ENCODE measurements around the gene MSH4. TPM values are rescaled to one million over a fixed set of nuclear protein-coding genes. Genes with fewer than 3 reads are reported as not detected.
"Not testable (repeated sequence)": the region's sequence is repeated elsewhere in the genome, so short reads cannot be mapped to it uniquely, and the experiment has no call there.

MSH4 gene
- total RNA-seq, 8 experiments from 2014 or later: 0.11 to 0.51 (median 0.22) TPM

DNA sequence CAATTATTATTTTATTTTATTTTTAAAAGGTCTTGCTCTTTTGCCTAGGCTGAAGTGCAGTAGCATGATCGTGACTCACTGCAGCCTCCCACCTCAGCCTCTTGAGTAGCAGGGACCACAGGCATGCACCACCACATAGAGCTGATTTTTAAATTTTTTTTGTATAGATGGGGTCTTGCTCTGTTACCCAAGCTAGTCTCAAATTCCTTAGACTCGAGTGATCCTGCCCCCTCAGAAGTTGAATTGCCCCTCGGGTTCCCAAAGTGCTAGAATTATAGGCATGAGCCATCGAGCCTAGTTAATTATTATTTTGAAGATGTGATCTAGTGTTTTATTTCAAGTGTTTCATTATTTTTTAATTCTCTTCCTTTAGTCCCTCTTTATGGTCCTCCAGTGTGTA is 12.2 kb downstream of the MSH4 start:
- H3K4me1 ChIP-seq (replicated peaks in 1 of 2): no peaks in the 10 kb centered on the region
- WGBS, 10 experiments: 55 to 88% (median 75%) methylated on average over 2 to 4 of the region's 4 CpGs
- in situ Hi-C loops (cut with MboI; ENCODE audit: low pct_unique_long_range_greater_than_20kb in 2 of 9, low sequenced_read_pairs in 9 of 9, unreplicated experiment in 9 of 9): no loop called here
- ATAC-seq (replicated peaks in 6 of 8): no peak
- no peak overlapping the region for H3K4me3 ChIP-seq
- H3K27ac ChIP-seq: no peak overlapping the region

DNA sequence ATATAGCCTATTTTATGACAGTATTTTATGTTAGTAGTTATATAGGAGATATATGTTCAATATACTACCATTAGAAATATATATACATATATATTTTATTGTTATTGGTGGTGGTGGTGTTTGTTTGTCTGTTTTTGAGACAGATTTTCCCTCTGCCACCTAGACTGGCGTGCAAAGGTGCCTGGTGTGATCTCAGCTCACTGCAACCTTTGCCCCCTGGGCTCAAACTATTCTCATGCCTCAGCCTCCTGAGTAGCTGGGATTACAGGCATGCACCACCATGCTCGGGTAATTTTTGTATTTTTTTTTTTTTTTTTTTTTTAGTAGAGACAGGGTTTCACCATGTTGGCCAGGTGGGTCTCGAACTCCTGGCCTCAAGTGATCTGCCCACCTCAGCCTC is 13.4 kb downstream of the MSH4 start:
- H3K27ac ChIP-seq; H3K4me3 ChIP-seq; ATAC-seq (replicated peaks in 6 of 8); in situ Hi-C loops (cut with MboI; ENCODE audit: low pct_unique_long_range_greater_than_20kb in 2 of 9, low sequenced_read_pairs in 9 of 9, unreplicated experiment in 9 of 9); H3K4me1 ChIP-seq (replicated peaks in 1 of 2): not testable (repeated sequence)
- WGBS, 10 experiments: 40 to 91% (median 80%) methylated on average over 1 to 3 of the region's 3 CpGs; no CpG with 5 or more reads in 1 of the 10 experiments

DNA sequence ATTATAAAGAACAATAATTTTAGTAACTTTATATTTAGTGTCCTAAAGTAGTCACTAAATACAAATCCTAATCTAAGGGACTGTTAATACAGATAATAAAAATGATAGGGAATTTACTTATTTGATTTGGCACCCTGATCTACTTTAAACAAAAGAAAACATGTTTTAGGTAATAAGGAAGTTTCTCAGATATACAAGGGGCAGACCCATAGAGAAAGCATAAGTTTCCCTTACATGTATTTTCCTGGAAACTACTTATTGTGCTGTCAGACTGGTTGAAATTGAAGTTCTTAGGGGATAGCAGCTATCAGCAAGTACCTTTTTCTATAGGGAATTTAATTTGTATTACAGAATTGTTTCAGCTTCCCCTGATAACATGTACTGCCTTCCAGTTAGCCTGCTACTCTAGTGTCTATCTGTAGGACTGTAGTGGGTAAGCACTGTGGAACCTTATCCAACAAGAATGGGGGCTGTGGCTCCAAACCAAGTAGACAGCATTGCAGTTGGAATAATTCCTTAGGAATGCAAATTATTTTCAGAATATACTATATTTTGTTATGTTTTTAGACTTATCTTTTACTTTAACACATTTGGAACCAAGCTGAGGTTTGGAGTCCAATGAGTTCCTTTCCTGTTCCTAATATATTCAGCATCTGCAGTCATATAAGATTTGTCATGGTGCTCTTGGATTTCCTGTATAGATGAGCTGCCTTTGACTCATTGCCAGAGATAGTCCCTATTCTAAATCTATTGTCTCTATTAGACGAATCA is 14.7 kb downstream of the MSH4 start:
- in situ Hi-C loops (cut with MboI; ENCODE audit: low pct_unique_long_range_greater_than_20kb in 2 of 9, low sequenced_read_pairs in 9 of 9, unreplicated experiment in 9 of 9): no loop called here
- Histone ChIP-seq H3K27ac (no peak overlapping the region), H3K4me3 (no peak overlapping the region), H3K4me1 (replicated peaks in 1 of 2) (no peaks in the 10 kb centered on the region)
- ATAC-seq (replicated peaks in 6 of 8): no peak
- 0 to 100% (median 78%) methylated on average over 1 of the region's 1 CpG for WGBS, 10 experiments

DNA sequence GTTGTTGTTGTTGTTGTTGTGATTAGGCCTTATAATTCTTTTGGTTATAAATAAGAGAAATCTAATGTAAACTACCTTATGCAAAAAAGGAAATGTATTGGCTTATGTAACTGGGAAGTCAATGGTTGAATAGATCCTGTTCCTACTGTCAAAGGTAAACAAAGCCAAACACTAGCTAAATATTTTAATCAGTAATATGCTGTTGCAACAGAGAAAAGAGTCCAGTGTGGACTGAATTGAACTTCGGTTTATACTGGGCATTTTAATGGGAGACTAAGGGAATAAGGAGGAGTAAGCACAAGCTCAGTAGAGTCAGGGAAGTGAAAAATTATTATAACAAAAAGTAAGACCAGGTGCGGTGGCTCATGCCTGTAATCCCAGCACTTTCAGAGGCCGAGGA is 15.4 kb downstream of the MSH4 start:
- ATAC-seq (replicated peaks in 6 of 8): no peak
- Histone ChIP-seq H3K27ac (no peak overlapping the region), H3K4me1 (replicated peaks in 1 of 2) (no peaks in the 10 kb centered on the region), H3K4me3 (no peak overlapping the region)
- in situ Hi-C loops (cut with MboI; ENCODE audit: low pct_unique_long_range_greater_than_20kb in 2 of 9, low sequenced_read_pairs in 9 of 9, unreplicated experiment in 9 of 9): no loop called here
- whole genome bisulfite sequencing, 10 experiments: 58 to 100% (median 84%) methylated on average over 1 to 3 of the region's 3 CpGs

DNA sequence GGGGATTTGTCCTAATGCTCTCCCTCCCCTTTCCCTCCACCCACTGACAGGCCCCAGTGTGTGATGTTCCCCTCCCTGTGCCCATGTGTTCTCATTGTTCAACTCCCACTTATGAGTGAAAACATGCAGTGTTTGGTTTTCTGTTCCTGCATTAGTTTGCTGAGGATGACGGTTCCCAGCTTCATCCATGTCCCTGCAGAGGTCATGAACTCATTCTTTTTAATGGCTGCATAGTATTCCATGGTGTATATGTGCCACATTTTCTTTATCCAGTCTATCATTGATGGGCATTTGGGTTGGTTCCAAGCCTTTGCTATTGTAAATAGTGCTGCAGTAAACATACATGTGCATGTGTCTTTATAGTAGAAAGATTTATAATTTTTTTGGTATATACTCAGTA is 26.9 kb downstream of the MSH4 start:
- 14 to 100% (median 69%) methylated on average over 1 of the region's 1 CpG; no CpG with 5 or more reads in 4 of the 10 experiments for WGBS, 10 experiments

DNA sequence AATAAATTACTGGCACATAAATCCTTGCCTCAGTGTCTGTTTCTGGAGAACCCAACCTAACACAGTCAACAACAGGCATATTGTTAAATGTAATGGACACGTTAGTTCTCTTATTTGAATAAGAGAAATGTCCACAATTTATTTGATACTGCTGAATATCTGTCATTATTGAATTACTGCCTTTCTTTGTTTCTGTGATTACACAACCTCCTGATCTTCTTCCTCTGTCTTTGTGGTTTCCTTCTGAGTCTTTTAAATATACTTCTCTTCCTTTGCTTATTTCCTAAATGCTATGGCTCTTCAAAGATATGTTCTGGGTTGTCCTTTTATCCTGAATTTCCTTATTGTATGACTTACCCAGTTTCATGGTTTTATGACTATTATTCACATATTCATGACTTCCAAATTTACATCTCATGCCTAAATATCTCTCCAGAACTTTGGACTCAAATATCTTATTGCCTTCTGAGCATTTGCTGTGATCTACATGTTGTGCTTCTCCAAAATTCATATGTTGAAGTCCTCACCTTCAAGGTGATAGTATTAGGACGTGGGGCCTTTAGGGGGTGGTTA is 39.9 kb downstream of the MSH4 start:
- peak in 3 of 8 experiments; percentile 74 to 90 (median 76) for ATAC-seq (replicated peaks in 6 of 8)
- in situ Hi-C loops (cut with MboI; ENCODE audit: low pct_unique_long_range_greater_than_20kb in 2 of 9, low sequenced_read_pairs in 9 of 9, unreplicated experiment in 9 of 9): no loop called here
- 6 to 100% (median 49%) methylated on average over 1 to 2 of the region's 2 CpGs; no CpG with 5 or more reads in 1 of the 10 experiments for WGBS, 10 experiments
- Histone ChIP-seq H3K27ac (no peak overlapping the region), H3K4me1 (replicated peaks in 1 of 2) (no peaks in the 10 kb centered on the region), H3K4me3 (no peak overlapping the region)

More for the DNA sequence above, 26.9 kb downstream of the MSH4 start:
- ATAC-seq (replicated peaks in 6 of 8); H3K4me1 ChIP-seq (replicated peaks in 1 of 2); in situ Hi-C loops (cut with MboI; ENCODE audit: low pct_unique_long_range_greater_than_20kb in 2 of 9, low sequenced_read_pairs in 9 of 9, unreplicated experiment in 9 of 9); H3K27ac ChIP-seq; H3K4me3 ChIP-seq: not testable (repeated sequence)

DNA sequence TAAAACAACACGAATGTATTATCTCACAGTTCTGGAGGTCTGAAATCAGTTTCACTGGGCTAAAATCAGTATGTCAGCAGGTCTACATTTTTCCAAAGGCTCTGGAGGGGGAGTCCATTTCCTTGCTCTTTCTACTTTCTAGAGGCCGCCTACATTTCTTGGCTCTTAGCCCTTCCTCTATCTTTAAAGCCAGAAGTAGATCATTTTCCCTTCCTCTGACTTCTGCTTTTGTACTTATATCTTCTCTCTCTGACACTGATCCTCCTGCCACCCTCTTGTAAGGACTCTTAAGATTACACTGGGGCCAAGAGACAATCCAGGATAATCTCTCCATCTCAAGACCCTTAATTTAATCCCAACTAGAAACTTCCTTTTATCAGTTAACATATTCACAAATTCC is 41.4 kb downstream of the MSH4 start:
- no peak for ATAC-seq (replicated peaks in 6 of 8)
- in situ Hi-C loops (cut with MboI; ENCODE audit: low pct_unique_long_range_greater_than_20kb in 2 of 9, low sequenced_read_pairs in 9 of 9, unreplicated experiment in 9 of 9): no loop called here
- Histone ChIP-seq H3K27ac (no peak overlapping the region), H3K4me1 (replicated peaks in 1 of 2) (no peaks in the 10 kb centered on the region), H3K4me3 (no peak overlapping the region)
- 8 to 80% (median 71%) methylated on average over 1 to 2 of the region's 2 CpGs; no CpG with 5 or more reads in 1 of the 10 experiments for WGBS, 10 experiments

DNA sequence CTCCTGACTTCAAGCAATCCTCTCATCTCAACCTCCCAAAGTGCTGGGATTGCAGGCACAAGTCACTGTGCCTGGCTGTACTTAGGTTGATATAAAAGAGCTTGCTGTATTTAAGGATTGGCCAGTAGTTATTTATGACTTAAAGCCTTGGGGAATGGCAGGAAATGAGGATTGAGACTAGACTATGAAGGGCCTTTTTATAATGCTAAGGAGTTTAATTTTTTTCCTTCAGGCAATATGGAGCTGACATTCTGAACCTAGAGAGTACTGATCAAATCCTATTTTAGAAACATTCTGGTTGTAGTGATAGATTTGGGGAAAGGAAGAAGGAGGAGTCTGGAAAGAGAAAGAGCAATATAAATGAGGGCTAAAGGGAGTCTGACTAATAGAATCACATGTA is 44.7 kb downstream of the MSH4 start:
- no peak for ATAC-seq (replicated peaks in 6 of 8)
- no peak overlapping the region for H3K27ac ChIP-seq
- no peak overlapping the region for H3K4me3 ChIP-seq
- H3K4me1 ChIP-seq (replicated peaks in 1 of 2): no peaks in the 10 kb centered on the region
- in situ Hi-C loops (cut with MboI; ENCODE audit: low pct_unique_long_range_greater_than_20kb in 2 of 9, low sequenced_read_pairs in 9 of 9, unreplicated experiment in 9 of 9): no loop called here

DNA sequence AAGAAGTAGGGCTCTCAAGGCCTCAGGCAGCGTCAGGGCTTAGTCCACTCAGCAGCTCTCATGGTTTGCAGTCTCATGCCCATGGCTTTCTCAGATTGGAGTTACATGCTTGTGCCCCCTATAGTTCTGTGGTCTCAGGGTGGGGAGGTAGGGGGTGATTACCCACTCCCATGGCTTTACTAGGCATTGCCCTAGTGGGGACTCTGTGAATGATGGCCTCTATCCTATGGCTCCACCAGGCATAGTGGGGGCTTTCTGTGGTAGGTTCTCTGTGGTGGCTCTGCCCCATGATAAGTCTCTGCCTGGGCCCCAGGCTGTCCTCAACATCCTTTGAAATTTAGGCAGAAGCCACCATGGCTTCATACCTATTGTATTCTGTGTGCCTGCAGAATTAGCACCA is 48.9 kb downstream of the MSH4 start:
- WGBS, 10 experiments: 0 to 78% (median 0%) methylated on average over 1 of the region's 1 CpG; no CpG with 5 or more reads in 5 of the 10 experiments
- Histone ChIP-seq H3K4me1 (replicated peaks in 1 of 2) (no peaks in the 10 kb centered on the region), H3K27ac (no peak overlapping the region), H3K4me3 (no peak overlapping the region)
- in situ Hi-C loops (cut with MboI; ENCODE audit: low pct_unique_long_range_greater_than_20kb in 2 of 9, low sequenced_read_pairs in 9 of 9, unreplicated experiment in 9 of 9): no loop called here
- no peak for ATAC-seq (replicated peaks in 6 of 8)

DNA sequence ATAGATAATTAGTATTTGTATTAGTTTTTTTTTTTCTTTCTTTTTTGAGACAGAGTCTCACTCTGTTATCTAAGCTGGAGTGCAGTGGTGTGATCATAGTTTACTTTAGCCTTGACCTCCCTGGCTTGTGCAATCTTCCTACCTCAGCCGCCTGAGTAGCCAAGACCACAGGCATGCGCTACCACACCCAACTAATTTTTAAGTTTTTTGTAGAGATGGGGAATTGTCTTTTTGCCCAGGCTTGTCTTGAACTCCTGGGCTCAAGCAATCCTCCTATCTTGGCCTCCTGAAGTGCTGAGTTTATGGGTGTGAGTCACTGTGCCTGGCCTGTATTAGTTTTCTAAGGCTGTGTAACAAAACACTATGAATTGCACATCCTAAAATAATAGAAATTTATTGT is 58.3 kb downstream of the MSH4 start:
- in situ Hi-C loops (cut with MboI; ENCODE audit: low pct_unique_long_range_greater_than_20kb in 2 of 9, low sequenced_read_pairs in 9 of 9, unreplicated experiment in 9 of 9): no loop called here
- peak in 2 of 8 experiments; percentile 55 to 68 for ATAC-seq (replicated peaks in 6 of 8)
- WGBS, 10 experiments: 40 to 100% (median 92%) methylated on average over 1 to 2 of the region's 2 CpGs; no CpG with 5 or more reads in 4 of the 10 experiments

DNA sequence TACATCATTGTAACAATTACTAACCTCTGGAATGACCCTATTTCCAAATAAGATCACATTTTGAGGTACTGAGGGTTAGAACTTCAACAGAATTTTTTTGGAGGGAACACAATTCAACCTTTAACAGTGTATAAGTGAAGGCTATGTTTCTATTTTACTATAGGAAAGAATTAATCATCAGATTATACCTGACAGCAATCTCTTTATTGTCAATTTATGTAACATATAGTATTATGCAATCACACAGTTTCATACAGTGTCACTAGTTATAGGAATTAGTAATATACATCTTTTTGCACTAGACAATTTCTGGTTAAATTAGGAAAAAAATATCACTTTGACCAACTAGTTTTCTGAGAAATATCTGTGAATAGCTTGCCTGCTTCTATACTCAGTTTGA is 59.1 kb downstream of the MSH4 start:
- H3K4me1 ChIP-seq (replicated peaks in 1 of 2): no peaks in the 10 kb centered on the region
- in situ Hi-C loops (cut with MboI; ENCODE audit: low pct_unique_long_range_greater_than_20kb in 2 of 9, low sequenced_read_pairs in 9 of 9, unreplicated experiment in 9 of 9): no loop called here
- no peak for ATAC-seq (replicated peaks in 6 of 8)
- H3K27ac ChIP-seq: no peak overlapping the region
- no peak overlapping the region for H3K4me3 ChIP-seq

More for the DNA sequence above, 58.3 kb downstream of the MSH4 start:
- H3K27ac ChIP-seq: no peak overlapping the region
- H3K4me1 ChIP-seq (replicated peaks in 1 of 2): no peaks in the 10 kb centered on the region
- no peak overlapping the region for H3K4me3 ChIP-seq

DNA sequence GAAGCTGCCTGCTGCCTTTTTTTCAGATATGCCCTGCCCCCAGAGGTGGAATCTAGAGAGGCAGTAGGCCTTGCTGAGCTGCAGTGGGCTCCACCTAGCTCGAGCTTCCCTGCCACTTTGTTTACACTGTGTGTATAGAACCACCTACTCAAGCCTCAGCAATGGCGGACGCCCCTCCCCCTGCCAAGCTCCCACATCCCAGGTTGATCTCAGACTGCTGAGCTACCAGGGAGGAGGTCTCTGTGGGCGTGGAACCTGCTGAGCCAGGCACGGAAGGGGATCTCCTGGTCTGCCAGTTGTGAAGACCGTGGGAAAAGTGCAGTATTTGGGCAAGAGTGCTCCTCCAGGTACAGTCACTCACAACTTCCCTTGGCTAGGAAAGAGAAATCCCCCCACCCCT is 65.1 kb downstream of the MSH4 start:
- no peak for ATAC-seq (replicated peaks in 6 of 8)
- 0 to 83% (median 69%) methylated on average over 1 to 4 of the region's 6 CpGs; no CpG with 5 or more reads in 6 of the 10 experiments for WGBS, 10 experiments
- Histone ChIP-seq H3K4me3 (no peak overlapping the region), H3K27ac (no peak overlapping the region), H3K4me1 (replicated peaks in 1 of 2) (no peaks in the 10 kb centered on the region)
- in situ Hi-C loops (cut with MboI; ENCODE audit: low pct_unique_long_range_greater_than_20kb in 2 of 9, low sequenced_read_pairs in 9 of 9, unreplicated experiment in 9 of 9): no loop called here

DNA sequence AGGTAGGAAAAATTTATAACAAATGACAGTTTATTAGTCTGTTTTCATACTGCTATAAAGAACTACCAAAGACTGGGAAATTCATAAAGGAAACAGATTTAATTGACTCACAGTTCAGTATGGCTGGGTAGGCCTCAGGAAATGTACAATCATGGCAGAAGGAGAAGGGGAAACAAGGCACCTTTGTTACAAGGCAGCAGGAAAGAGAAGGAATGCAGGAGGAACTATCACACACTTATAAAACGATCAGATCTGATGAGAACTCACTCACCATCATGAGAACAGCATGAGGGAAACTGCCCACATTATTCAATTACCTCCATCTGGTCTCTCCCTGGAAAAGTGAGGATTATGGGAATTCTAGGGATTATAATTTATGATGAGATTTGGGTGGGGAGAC is 74.3 kb downstream of the MSH4 start:
- H3K27ac ChIP-seq: no peak overlapping the region
- WGBS, 10 experiments: 0 to 88% (median 66%) methylated on average over 1 of the region's 1 CpG; no CpG with 5 or more reads in 6 of the 10 experiments
- no peak overlapping the region for H3K4me3 ChIP-seq
- peaks cover 0 to 9% of the 10 kb centered on the region in 2 donors for H3K4me1 ChIP-seq (replicated peaks in 1 of 2)
- ATAC-seq (replicated peaks in 6 of 8): no peak
- in situ Hi-C loops (cut with MboI; ENCODE audit: low pct_unique_long_range_greater_than_20kb in 2 of 9, low sequenced_read_pairs in 9 of 9, unreplicated experiment in 9 of 9): no loop called here

DNA sequence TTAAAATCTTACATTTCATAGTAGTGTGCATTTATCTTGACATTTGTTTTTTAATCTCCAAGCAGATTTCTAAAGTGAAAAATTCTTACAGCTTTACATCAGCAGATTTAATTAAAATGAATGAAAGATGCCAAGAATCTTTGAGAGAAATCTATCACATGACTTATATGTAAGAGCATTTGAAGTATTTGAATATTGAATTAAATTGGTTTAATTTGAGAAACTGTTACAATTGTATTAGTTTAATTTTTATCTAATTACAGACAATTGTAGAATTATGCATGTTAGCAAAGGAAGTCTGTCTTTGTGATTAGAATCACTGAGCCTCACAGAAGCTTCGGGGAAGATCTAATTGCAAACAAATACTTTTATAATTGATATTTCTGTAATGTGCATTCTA is 83.3 kb downstream of the MSH4 start:
- WGBS, 10 experiments: 20 to 100% (median 73%) methylated on average over 1 of the region's 1 CpG; no CpG with 5 or more reads in 2 of the 10 experiments
- Histone ChIP-seq H3K4me1 (replicated peaks in 1 of 2) (no peaks in the 10 kb centered on the region), H3K4me3 (no peak overlapping the region), H3K27ac (no peak overlapping the region)
- in situ Hi-C loops (cut with MboI; ENCODE audit: low pct_unique_long_range_greater_than_20kb in 2 of 9, low sequenced_read_pairs in 9 of 9, unreplicated experiment in 9 of 9): no loop called here
- no peak for ATAC-seq (replicated peaks in 6 of 8)

Measured in motor neuron (in vitro differentiated cells).